Hepatocyte (in vitro differentiated cells): ENCODE results near the gene PROSER2. TPM values are rescaled to one million over a fixed set of nuclear protein-coding genes. Genes with fewer than 3 reads are reported as not detected.

Source experiments
- DNase-seq: peaks from one replicate; pipeline ENCODE4 v3.0.0-alpha.2; 2016; ENCODE audit warnings: low spot score
- H2AFZ ChIP-seq: fragments of 200-600 bp; sonication (generic); 2 replicates; pipeline ENCODE4 v1.6.0; 2016; ENCODE audit warnings: antibody characterized with exemption, mild to moderate bottlenecking
- H3K27ac ChIP-seq: fragments of 200-600 bp; sonication (generic); 2 replicates; pipeline ENCODE4 v1.5.1; 2016; ENCODE audit warnings: mild to moderate bottlenecking
- H3K27me3 ChIP-seq: fragments of 200-600 bp; sonication (generic); 2 replicates; pipeline ENCODE4 v1.6.1; 2016
- H3K36me3 ChIP-seq: fragments of 200-600 bp; sonication (generic); replicated peaks from 2 replicates; pipeline ENCODE4 v1.5.1; 2016; ENCODE audit warnings: low read depth; ENCODE audit not compliant: insufficient read depth
- H3K4me1 ChIP-seq: fragments of 200-600 bp; sonication (generic); 2 replicates; pipeline ENCODE4 v1.5.1; 2016; ENCODE audit warnings: mild to moderate bottlenecking, moderate library complexity; ENCODE audit not compliant: insufficient read depth
- H3K4me2 ChIP-seq: fragments of 200-600 bp; sonication (generic); 2 replicates; pipeline ENCODE4 v1.6.0; 2016
- H3K4me3 ChIP-seq: fragments of 200-600 bp; sonication (generic); 2 replicates; pipeline ENCODE4 v1.5.1; 2016; ENCODE audit warnings: mild to moderate bottlenecking
- H3K79me2 ChIP-seq: fragments of 200-600 bp; sonication (generic); 2 replicates; pipeline ENCODE4 v1.6.0; 2017; ENCODE audit warnings: mild to moderate bottlenecking
- H3K9me2 ChIP-seq: fragments of 200-600 bp; sonication (generic); replicated peaks from 2 replicates; pipeline ENCODE4 v1.6.0; 2017; ENCODE audit warnings: mild to moderate bottlenecking; ENCODE audit not compliant: insufficient read depth
- H3K9me3 ChIP-seq: fragments of 200-600 bp; sonication (generic); 2 replicates; pipeline ENCODE4 v1.5.1; 2016; ENCODE audit warnings: low read depth, mild to moderate bottlenecking
- H4K20me1 ChIP-seq: fragments of 200-600 bp; sonication (generic); 2 replicates; pipeline ENCODE4 v1.6.0; 2016; ENCODE audit warnings: mild to moderate bottlenecking; ENCODE audit not compliant: insufficient read depth, poor library complexity, severe bottlenecking
- CTCF ChIP-seq: fragments of 200-600 bp; sonication (generic); IDR thresholded peaks from 2 replicates; pipeline ENCODE4 v1.5.1; 2016; ENCODE audit warnings: antibody characterized with exemption, mild to moderate bottlenecking; ENCODE audit not compliant: poor library complexity
- EZH2 ChIP-seq: fragments of 200-600 bp; sonication (generic); IDR thresholded peaks from 2 replicates; pipeline ENCODE4 v1.6.1; 2016; ENCODE audit warnings: antibody characterized with exemption, mild to moderate bottlenecking, borderline replicate concordance
- EZH2phosphoT487 ChIP-seq: fragments of 200-600 bp; sonication (generic); IDR thresholded peaks from one replicate; pipeline ENCODE4 v1.6.1; 2018; ENCODE audit warnings: antibody characterized with exemption, mild to moderate bottlenecking, low read depth, moderate library complexity; ENCODE audit not compliant: unreplicated experiment, severe bottlenecking
- WGBS: methylation state at CpG from one replicate; pipeline ENCODE4 v1.1.6; 2016; ENCODE audit warnings: low lambda C conversion rate; ENCODE audit errors: missing lambda C conversion rate; 5-methylcytosine and 5-hydroxymethylcytosine counted together
- polyA plus RNA-seq: library from polyadenylated mRNA; unstranded; fragments of >200 nt; fragmentation: Nextera tagmentation; extraction: Ambion mirVana; gene quantifications from 2 replicates; pipeline ENCODE4 v1.2.1, GENCODE V29; 2016
- total RNA-seq: library from RNA; depleted of rRNA; stranded (reverse); fragments of >200 nt; gene quantifications from 2 replicates; pipeline ENCODE4 v1.2.3, GENCODE V29; 2014

The PROSER2 gene
- total and polyA plus RNA-seq, 2 experiments from 2014 or later = 13.3 to 39.9 TPM

GRCh38 chr10:11835061-11835460, 11.9 kb downstream of the PROSER2 start:
- Histone ChIP-seq H3K27ac (no peak overlapping the region), H3K27me3 (no peaks in the 10 kb centered on the region), H4K20me1 (no peaks in the 10 kb centered on the region), H3K79me2 (peaks cover 77% of the 10 kb centered on the region), H3K9me2 (no peaks in the 10 kb centered on the region), H3K4me2 (no peak overlapping the region), H3K36me3 (no peaks in the 10 kb centered on the region), H2AFZ (no peak overlapping the region), H3K9me3 (no peaks in the 10 kb centered on the region), H3K4me1 (peaks cover 27% of the 10 kb centered on the region), H3K4me3 (no peak overlapping the region)
- TF ChIP-seq EZH2phosphoT487 (no peak), CTCF (no peak), EZH2 (no peak)
- WGBS = 84% methylated on average over 6 of the region's 6 CpGs
- DNase-seq = no peak

GRCh38 chr10:11835704-11836103, 12.5 kb downstream of the PROSER2 start:
- Histone ChIP-seq H3K9me2 (no peaks in the 10 kb centered on the region), H3K27ac (no peak overlapping the region), H3K36me3 (no peaks in the 10 kb centered on the region), H3K4me2 (no peak overlapping the region), H3K4me1 (peaks cover 21% of the 10 kb centered on the region), H4K20me1 (no peaks in the 10 kb centered on the region), H3K9me3 (no peaks in the 10 kb centered on the region), H3K27me3 (no peaks in the 10 kb centered on the region), H2AFZ (no peak overlapping the region), H3K79me2 (peaks cover 78% of the 10 kb centered on the region), H3K4me3 (no peak overlapping the region)
- 97% methylated on average over 8 of the region's 8 CpGs for WGBS
- TF ChIP-seq EZH2phosphoT487 = no peak
- no peak for TF ChIP-seq CTCF
- no peak for TF ChIP-seq EZH2
- DNase-seq = no peak

GRCh38 chr10:11837372-11838161, 14.4 kb downstream of the PROSER2 start:
- TF ChIP-seq CTCF = no peak
- TF ChIP-seq EZH2phosphoT487 = no peak
- no peak for TF ChIP-seq EZH2
- Histone ChIP-seq H3K79me2 (peaks cover 94% of the 10 kb centered on the region), H3K27me3 (no peaks in the 10 kb centered on the region), H3K36me3 (no peaks in the 10 kb centered on the region), H3K4me2 (no peak overlapping the region), H4K20me1 (no peaks in the 10 kb centered on the region), H3K4me1 (peaks cover 4% of the 10 kb centered on the region), H3K4me3 (no peak overlapping the region), H3K9me3 (no peaks in the 10 kb centered on the region), H3K9me2 (no peaks in the 10 kb centered on the region), H2AFZ (no peak overlapping the region), H3K27ac (no peak overlapping the region)
- 84% methylated on average over 17 of the region's 17 CpGs for WGBS
- DNase-seq = no peak
